ENCODE data around the gene ACVR1.

GRCh38 chr2:157911750-157912149, 35.6 kb upstream of the ACVR1 start:
- TF ChIP-seq POLR2AphosphoS5 (IDR thresholded peaks at IDR 0.05; ENCODE audit: low read depth, low read length) (no peak), CTCF (IDR thresholded peaks at IDR 0.05) (no peak), TCF7L2 (IDR thresholded peaks at IDR 0.05; ENCODE audit: low read depth, low read length) (no peak), SIN3A (IDR thresholded peaks at IDR 0.05; ENCODE audit: borderline replicate concordance, insufficient read depth, low read depth, low read length) (no peak)

All from Panc1 (cell line).